Measurements from ENCODE around the gene SLC44A4. TPM values are rescaled to one million over a fixed set of nuclear protein-coding genes. Genes with fewer than 3 reads are reported as not detected.

SLC44A4 gene
- polyA plus RNA-seq, 1 donor, result 52.6 TPM

Other genes starting within 250 kb of the SLC44A4 start
- gene BAG6, start 226.3 kb downstream of the SLC44A4 start, polyA plus RNA-seq (ENCODE audit: insufficient read length), result 242 TPM
- 95.0 TPM for gene APOM, start 223.1 kb downstream of the SLC44A4 start, polyA plus RNA-seq (ENCODE audit: insufficient read length)
- 18.2 TPM for gene C6orf47, start 218.2 kb downstream of the SLC44A4 start, polyA plus RNA-seq (ENCODE audit: insufficient read length)
- gene GPANK1, start 214.0 kb downstream of the SLC44A4 start, polyA plus RNA-seq (ENCODE audit: insufficient read length), result 27.5 TPM
- 237 TPM for gene CSNK2B, start 212.9 kb downstream of the SLC44A4 start, polyA plus RNA-seq (ENCODE audit: insufficient read length)
- 31.1 TPM for gene LY6G5B, start 209.0 kb downstream of the SLC44A4 start, polyA plus RNA-seq (ENCODE audit: insufficient read length)
- gene LY6G5C, start 197.9 kb downstream of the SLC44A4 start, polyA plus RNA-seq (ENCODE audit: insufficient read length), result 2.7 TPM
- 60.7 TPM for gene ABHD16A, start 175.7 kb downstream of the SLC44A4 start, polyA plus RNA-seq (ENCODE audit: insufficient read length)
- gene LY6G6F, start 172.1 kb downstream of the SLC44A4 start, polyA plus RNA-seq (ENCODE audit: insufficient read length), result 0.32 TPM
- gene LY6G6D, start 163.6 kb downstream of the SLC44A4 start, polyA plus RNA-seq (ENCODE audit: insufficient read length), result not detected
- 1.1 TPM for gene LY6G6C, start 157.3 kb downstream of the SLC44A4 start, polyA plus RNA-seq (ENCODE audit: insufficient read length)
- 1.7 TPM for gene MPIG6B, start 155.6 kb downstream of the SLC44A4 start, polyA plus RNA-seq (ENCODE audit: insufficient read length)
- 148 TPM for gene DDAH2, start 149.7 kb downstream of the SLC44A4 start, polyA plus RNA-seq (ENCODE audit: insufficient read length)
- gene CLIC1, start 142.5 kb downstream of the SLC44A4 start, polyA plus RNA-seq (ENCODE audit: insufficient read length), result 268 TPM
- gene MSH5, start 139.0 kb downstream of the SLC44A4 start, polyA plus RNA-seq (ENCODE audit: insufficient read length), result 62.2 TPM
- gene SAPCD1, start 116.3 kb downstream of the SLC44A4 start, polyA plus RNA-seq (ENCODE audit: insufficient read length), result 16.0 TPM
- 8.5 TPM for gene VWA7, start 101.7 kb downstream of the SLC44A4 start, polyA plus RNA-seq (ENCODE audit: insufficient read length)
- gene VARS1, start 83.2 kb downstream of the SLC44A4 start, polyA plus RNA-seq (ENCODE audit: insufficient read length), result 69.7 TPM
- 71.7 TPM for gene LSM2, start 72.0 kb downstream of the SLC44A4 start, polyA plus RNA-seq (ENCODE audit: insufficient read length)
- gene HSPA1L, start 63.7 kb downstream of the SLC44A4 start, polyA plus RNA-seq (ENCODE audit: insufficient read length), result 3.8 TPM
- gene HSPA1A, start 63.5 kb downstream of the SLC44A4 start, polyA plus RNA-seq (ENCODE audit: insufficient read length), result 72.3 TPM
- gene HSPA1B, start 51.3 kb downstream of the SLC44A4 start, polyA plus RNA-seq (ENCODE audit: insufficient read length), result 112 TPM
- 66.3 TPM for gene NEU1, start 16.2 kb downstream of the SLC44A4 start, polyA plus RNA-seq (ENCODE audit: insufficient read length)
- gene EHMT2, start 18.7 kb upstream of the SLC44A4 start, polyA plus RNA-seq (ENCODE audit: insufficient read length), result 84.3 TPM
- 23.1 TPM for gene ZBTB12, start 23.1 kb upstream of the SLC44A4 start, polyA plus RNA-seq (ENCODE audit: insufficient read length)
- gene C2, start 48.7 kb upstream of the SLC44A4 start, polyA plus RNA-seq (ENCODE audit: insufficient read length), result 3.9 TPM
- gene CFB, start 67.1 kb upstream of the SLC44A4 start, polyA plus RNA-seq (ENCODE audit: insufficient read length), result 10.7 TPM
- 89.9 TPM for gene NELFE, start 80.0 kb upstream of the SLC44A4 start, polyA plus RNA-seq (ENCODE audit: insufficient read length)
- gene SKIC2, start 80.2 kb upstream of the SLC44A4 start, polyA plus RNA-seq (ENCODE audit: insufficient read length), result 60.8 TPM
- gene DXO, start 93.1 kb upstream of the SLC44A4 start, polyA plus RNA-seq (ENCODE audit: insufficient read length), result 29.4 TPM
- 17.0 TPM for gene C4A, start 103.1 kb upstream of the SLC44A4 start, polyA plus RNA-seq (ENCODE audit: insufficient read length)
- gene C4B, start 135.8 kb upstream of the SLC44A4 start, polyA plus RNA-seq (ENCODE audit: insufficient read length), result 22.3 TPM
- gene CYP21A2, start 159.4 kb upstream of the SLC44A4 start, polyA plus RNA-seq (ENCODE audit: insufficient read length), result 0.55 TPM
- 4.7 TPM for gene TNXB, start 230.3 kb upstream of the SLC44A4 start, polyA plus RNA-seq (ENCODE audit: insufficient read length)
- gene ATF6B, start 249.2 kb upstream of the SLC44A4 start, polyA plus RNA-seq (ENCODE audit: insufficient read length), result 94.3 TPM